G401 (cell line): ENCODE data around the gene GOPC. TPM values are rescaled to one million over a fixed set of nuclear protein-coding genes. Genes with fewer than 3 reads are reported as not detected.

Experiments
- DNase-seq: peaks from one replicate; pipeline ENCODE4 v3.0.0-alpha.2; 2015; ENCODE audit warnings: low spot score
- in situ Hi-C: cut with HindIII; loops from 2 replicates; pipeline ENCODE4 v1.10.0; 2016; ENCODE audit warnings: low sequenced_read_pairs, mixed read lengths
- total RNA-seq: library from RNA; depleted of rRNA; stranded (reverse); fragments of >200 nt; shearing (Covaris generic); gene quantifications from 2 replicates; pipeline ENCODE4 v1.2.3, GENCODE V29; 2014

The GOPC gene
- total RNA-seq, 1 experiment from 2014 or later = 15.1 TPM

DNA sequence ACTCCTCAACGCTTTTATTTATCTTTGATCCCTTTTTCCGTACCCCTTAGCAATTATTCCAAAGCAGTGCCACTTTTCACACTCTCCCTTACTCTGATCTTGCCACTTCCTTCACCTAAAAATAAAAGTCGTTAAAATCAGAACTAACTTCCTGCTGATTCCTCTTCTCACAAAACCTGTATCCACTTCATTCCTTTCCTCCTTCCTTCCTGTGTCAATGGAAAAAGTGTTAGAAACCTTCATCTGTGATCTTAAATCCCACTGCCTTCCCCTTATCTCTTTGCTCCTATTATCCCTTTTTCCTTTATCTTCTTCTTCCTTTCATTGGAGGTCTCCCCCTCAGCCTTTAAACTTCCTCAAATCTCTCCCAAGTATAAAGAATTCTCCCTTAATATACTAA lies 49.2 kb downstream of the GOPC start:
- in situ Hi-C loops = no loop called here
- no peak for DNase-seq

DNA sequence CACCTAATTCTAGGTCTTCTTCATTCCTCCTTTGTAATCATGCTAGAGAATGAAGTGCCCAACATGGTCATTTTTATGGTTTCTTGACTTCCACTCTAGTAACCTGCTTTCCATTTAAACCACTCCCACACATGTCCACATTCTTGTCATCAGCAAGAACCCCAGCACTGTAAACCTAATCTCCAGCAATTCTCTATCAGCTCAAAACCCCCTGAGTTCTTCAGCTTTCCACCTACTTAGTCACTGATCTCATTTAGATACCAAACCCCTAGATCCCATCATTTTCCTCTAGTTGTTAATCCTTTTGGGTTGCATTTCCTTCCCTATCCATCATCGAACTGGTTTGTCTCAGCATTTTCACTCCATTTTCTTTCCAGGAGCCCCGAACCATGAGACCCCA lies 49.7 kb downstream of the GOPC start:
- no peak for DNase-seq
- in situ Hi-C loops = no loop called here

DNA sequence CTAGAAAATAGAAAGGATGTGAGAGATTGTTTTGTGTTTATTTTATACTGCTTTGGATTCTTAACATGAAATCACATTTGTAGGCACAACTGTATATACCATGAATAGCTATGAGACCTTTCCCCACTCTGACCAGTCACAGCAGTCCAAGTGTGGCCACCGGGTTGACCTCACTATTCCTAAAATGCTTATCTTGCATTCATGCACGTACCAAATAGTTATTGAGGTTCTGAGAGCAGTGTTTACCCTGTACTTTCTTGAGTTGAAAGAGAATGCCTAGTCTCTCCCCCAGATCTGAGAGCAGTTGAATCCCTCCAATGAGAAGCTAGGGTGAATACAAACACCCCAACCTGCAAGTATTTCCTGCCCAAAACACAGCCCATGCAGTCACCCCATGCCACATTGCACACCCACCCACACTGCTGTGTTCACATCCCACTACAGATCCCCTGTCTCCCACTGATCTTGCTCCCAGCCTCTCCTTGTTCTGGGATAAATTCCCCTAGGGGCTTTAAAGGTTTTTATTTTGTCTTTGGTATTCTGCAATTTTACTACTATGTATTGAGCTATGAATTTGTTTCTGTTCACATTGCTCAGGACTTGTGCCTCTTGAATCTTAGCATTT lies 51.6 kb downstream of the GOPC start:
- in situ Hi-C loops = no loop called here
- no peak for DNase-seq

DNA sequence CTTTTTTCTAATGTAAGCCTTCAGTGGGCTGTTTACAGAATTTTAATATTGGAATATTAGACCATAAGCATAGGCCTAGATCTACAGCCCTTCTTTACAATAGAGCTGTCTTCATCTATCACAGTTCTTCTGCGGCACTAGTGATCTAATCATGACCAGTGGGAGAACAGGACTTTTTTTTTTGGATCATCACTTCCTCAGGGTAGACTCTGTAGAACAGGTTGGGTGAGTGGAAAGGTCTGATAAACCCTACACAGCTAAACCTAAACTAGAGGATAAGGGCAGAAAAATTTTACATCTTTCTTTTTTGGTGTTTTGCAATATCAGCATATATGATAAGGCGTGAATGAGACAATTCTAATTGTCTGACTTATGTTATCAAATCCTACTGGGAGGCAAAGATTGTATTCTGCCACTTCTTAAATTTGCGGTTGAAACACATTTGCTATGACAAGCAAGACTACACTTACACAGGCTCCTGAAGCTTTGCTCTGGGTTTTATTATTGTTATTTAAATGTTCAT lies 52.2 kb downstream of the GOPC start:
- DNase-seq = no peak
- in situ Hi-C loops = no loop called here

DNA sequence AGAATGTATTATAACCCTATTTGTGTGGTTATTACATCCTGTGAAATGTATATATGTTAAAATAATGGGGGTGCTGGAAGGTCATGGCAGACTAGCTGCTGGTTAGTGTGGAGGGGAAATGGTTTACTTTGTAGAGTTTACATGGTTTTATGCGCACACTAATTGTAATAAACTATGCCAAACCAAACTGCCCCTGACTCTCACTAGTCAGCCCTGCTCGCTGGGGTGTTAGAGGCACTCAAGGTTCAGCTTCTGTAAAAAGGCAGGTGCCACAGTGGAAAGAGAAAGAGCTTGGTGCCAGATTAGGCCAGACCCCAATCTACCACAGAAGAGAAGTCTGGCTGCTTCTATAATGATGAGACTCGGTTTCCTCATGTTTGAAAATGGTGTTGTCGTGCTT lies 52.7 kb downstream of the GOPC start:
- in situ Hi-C loops = no loop called here
- no peak for DNase-seq

DNA sequence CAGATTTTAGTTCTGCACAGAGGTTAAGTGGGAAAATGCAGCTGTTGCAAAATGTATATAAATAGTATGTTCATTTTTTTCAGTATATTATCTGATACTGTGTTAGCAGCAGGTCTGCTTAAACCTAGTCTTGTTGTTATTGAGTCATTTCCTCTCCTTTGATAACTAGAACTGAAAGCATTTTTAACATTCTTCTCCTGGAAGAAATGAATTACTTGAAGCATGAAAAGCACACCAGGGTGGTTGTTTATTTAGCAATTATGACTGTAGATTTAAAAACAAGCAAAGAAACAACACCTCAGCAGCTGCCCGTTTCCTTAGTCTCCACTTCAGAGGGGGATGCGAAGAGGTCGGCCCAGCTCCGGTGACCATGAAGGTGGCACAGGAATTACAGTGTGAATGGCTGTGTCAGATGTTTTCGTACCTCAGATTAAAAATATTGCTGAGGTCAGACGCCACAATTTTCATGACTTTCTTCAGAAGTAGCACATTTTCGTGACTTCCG lies 53.5 kb downstream of the GOPC start:
- in situ Hi-C loops = no loop called here
- no peak for DNase-seq

DNA sequence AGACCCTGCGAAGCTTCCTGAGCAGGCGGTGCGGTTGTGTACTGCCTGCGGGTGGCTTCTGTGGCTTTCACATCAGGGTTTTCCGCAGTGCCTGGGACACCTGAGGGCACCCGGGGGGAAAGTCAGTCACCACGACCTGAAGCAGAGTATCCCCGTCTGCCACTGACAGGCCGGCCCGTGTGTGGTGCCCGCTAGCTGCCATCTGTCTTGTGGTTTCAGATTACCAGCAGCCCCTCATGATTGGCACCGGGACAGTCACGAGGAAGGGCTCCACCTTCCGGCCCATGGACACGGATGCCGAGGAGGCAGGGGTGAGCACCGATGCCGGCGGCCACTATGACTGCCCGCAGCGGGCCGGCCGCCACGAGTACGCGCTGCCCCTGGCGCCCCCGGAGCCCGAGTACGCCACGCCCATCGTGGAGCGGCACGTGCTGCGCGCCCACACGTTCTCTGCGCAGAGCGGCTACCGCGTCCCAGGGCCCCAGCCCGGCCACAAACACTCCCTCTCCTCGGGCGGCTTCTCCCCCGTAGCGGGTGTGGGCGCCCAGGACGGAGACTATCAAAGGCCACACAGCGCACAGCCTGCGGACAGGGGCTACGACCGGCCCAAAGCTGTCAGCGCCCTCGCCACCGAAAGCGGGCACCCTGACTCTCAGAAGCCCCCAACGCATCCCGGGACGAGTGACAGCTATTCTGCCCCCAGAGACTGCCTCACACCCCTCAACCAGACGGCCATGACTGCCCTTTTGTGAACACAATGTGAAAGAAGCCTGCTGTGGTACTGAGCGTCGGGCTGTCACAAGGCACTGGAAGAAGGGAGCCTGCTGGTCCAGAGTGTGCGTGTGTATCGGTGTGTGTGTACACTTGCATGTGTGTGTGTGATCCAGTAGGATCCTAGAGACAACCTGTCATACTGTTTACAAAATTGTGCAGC lies 54.4 kb downstream of the GOPC start:
- in situ Hi-C loops = no loop called here
- peak; percentile 87 for DNase-seq

DNA sequence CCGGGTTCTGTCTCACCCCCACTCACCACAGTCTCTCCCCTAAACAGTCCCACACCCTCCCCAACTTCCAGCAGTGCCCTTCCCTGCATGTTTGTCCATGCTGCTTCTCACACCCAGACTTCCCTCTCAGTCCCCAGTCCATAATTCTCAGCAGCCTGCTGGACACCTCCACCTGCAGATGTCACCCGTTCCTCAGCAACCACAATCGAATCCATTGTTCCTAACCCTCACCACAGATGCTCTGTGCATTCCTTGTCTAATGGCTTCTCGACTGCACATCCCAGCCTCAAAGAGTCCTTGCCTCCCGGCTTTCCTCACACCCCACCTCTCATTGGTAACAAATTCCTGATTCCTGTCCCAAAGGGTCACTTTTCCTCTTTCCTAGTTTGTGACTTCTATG lies 55.6 kb downstream of the GOPC start:
- DNase-seq = no peak
- in situ Hi-C loops = no loop called here

DNA sequence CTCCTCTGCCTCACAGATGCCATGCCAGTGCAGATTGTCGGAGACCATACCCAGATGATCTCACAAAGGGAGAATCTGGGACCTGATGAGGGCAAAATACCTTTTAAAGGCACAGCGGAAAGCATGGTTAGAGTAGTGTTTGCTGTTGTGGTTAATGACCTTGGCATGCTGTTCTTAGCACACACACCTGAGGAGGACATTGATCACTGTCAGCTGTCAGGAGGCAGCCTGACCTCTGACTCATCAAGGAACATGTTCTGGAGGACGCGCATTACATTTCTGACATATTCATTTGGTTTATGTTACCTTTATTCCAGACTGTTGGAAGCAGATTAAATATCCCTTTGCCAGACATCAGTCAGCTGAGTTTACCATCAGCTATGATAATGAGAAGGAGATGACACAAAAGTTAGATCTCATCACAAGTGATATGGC lies 57.1 kb downstream of the GOPC start:
- in situ Hi-C loops = no loop called here
- DNase-seq = no peak

DNA sequence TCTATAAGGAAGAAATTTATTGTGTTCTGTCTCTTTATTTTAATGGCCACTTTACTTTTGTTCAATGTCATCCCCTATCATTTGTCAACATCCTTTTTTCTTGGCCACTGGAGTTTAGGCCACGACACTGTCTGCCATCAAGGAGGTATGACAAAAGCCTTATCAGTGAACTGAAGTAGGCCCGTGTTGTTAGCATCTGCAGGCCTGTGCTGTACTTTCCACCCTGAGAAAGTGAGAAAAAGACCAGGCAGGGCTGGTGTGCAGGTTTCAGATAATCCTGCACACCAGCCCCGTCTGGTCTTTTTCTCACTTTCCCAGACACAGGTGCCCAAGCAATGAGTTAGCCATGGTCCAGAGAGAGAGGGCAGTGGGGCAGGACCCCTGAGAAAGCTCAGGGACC lies 57.6 kb downstream of the GOPC start:
- no peak for DNase-seq
- in situ Hi-C loops = no loop called here

DNA sequence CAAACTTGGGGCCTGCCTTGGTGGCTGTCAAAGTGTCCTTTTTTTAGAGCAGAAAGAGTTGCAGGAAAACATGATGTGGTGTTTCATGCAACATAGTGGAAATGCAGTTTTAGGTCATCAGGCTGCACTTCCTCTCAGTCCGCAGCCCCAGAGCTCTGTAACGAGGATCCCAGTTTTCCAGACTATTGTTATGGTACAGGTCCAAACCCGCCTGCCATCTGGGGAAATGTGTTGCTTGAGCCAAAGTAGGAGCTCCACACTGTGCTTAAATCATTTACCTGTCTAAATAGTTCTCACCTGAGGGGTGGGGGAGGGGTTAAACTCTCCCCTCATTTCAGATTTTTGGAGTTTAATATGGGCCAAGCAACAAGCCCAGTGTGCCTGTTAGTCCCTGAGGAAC lies 59.8 kb downstream of the GOPC start:
- in situ Hi-C loops = no loop called here
- no peak for DNase-seq

DNA sequence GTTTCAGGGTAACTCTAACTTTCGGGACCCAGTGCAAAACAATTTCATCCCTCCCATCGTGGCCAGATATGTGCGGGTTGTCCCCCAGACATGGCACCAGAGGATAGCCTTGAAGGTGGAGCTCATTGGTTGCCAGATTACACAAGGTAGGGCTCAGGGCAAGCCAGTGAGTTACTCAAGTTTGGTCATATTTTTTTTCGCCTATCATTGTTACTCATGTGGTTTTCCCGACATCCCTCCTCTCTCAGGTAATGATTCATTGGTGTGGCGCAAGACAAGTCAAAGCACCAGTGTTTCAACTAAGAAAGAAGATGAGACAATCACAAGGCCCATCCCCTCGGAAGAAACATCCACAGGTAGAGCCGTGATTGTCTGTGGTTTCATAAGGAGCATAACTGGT lies 61.6 kb downstream of the GOPC start:
- no peak for DNase-seq
- in situ Hi-C loops = no loop called here

DNA sequence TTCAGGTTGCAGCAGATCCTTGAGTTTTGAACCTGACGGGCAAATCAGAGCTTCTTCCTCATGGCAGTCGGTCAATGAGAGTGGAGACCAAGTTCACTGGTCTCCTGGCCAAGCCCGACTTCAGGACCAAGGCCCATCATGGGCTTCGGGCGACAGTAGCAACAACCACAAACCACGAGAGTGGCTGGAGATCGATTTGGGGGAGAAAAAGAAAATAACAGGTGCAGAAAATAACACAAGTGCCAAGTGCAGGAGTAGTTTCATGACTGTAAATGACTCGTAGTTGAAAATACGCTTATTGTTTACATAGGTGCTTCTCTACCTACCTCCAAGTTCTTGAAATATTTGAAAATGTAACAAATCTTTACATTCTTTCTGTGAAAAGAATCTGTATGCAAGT lies 63.7 kb downstream of the GOPC start:
- DNase-seq = no peak
- in situ Hi-C loops = no loop called here

DNA sequence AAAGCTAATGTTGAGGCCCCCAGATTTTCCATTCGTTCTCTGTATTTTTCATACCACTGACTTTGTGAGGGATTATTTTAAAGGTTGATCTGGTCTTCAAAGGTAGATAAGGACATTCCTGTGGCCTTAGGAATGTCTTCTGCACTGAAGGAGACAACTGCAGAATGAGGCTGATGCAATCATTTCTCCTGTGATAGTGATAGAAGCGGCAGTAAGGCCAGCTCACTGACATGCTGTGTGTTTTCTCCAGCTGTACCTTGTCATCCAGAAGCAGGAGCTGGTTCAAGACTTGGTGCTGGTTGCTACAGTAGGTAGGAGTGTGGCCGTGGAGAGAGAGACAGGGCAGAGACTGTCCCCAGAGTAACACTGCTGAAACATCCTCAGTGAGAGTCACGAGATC lies 66.0 kb downstream of the GOPC start:
- in situ Hi-C loops = no loop called here
- DNase-seq = no peak

DNA sequence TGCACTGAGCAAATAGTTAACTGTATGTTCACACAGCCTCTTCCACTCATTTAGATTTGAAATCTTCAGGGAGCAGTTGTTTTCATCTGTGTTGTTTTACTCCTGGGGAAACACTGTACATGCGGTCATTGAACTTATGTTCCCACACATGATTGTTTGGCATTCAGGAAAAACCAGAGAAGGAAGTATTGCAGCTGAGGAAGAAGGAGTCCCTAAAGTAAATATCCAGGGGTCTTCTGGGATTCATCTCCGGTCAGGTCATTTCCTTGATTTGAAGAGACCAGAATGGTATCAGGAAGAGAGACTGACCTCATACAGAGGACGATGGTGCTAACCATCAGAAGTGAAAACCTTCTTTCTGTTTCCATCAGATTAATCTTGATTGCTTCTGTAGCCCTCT lies 67.3 kb downstream of the GOPC start:
- in situ Hi-C loops = no loop called here
- no peak for DNase-seq

DNA sequence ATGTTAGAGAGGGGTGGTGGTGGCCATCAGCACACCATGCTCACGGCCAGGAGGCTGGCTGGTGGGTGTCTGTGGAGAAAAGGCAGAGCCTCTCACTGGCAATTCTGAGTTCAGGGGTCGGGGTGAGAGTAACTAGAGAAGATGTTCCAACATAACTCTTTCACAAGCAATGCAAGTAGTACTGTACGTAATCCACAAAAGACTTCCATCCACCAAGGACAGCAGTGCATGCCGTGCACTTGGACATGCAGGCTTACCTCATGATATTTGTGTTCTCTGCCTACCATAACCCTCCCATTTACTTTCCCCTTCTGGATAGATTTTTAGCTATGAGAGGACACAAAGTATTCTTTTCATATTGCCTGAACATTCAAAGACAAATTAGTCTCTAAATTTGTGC lies 68.5 kb downstream of the GOPC start:
- DNase-seq = no peak
- in situ Hi-C loops = no loop called here

DNA sequence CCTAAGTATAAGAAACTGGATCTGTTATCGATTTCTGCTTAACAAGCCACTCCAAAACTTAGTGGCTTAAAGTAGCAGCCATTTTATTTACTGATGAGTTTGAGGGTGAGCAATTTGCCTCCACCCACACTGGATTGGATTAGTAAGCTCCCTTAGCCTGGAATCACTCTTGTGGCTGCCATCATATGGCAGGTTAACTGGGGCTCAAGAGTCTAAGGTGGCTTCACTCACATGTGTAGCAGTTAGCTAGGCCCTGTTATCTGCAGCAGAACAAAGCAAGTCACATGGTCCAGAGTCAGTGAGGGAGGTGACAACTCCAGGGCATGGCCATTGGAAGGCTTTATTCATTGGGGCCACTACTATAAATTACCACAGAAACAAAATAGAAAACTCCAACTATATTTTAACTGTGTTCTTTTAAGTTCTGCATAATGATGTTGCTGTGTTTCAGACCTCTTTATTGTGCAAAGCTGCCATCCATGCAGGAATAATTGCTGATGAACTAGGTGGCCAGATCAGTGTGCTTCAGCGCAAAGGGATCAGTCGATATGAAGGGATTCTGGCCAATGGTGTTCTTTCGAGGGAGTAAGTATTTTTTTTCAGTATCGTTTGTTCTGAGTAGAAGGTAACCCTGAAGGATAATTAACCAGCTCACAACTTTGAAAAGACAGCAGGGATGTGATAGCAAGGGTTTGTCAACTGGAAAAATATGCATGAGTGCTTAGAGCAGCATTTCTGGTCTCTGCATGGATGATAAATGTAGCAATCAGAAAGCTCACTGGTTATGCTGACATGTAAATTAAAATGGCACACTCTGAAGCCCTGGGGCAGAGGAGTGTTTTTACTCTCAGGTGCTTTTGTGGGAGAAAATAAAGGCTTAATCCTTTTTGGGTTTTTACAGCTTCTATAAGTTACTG lies 70.2 kb downstream of the GOPC start:
- in situ Hi-C loops = no loop called here
- DNase-seq = no peak

DNA sequence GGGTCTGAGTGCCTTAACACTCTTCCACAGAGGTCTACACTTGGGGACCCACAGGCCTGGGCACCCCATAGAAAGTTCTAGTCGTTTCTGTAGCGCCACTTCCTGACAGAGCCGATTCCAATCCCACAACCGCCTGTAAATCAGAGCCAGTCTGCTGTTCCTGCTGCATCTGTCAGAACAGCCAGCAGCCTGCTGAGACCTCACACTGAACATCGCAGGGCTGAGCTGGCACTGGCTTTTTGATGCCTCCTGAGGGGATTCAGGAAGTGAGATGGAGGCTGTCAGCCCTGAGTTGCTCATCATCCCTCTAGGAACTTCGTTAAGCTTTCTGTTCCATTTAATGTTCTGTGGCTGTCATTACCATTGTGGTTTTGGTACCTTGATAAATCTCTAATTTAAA lies 71.0 kb downstream of the GOPC start:
- no peak for DNase-seq
- in situ Hi-C loops = no loop called here

DNA sequence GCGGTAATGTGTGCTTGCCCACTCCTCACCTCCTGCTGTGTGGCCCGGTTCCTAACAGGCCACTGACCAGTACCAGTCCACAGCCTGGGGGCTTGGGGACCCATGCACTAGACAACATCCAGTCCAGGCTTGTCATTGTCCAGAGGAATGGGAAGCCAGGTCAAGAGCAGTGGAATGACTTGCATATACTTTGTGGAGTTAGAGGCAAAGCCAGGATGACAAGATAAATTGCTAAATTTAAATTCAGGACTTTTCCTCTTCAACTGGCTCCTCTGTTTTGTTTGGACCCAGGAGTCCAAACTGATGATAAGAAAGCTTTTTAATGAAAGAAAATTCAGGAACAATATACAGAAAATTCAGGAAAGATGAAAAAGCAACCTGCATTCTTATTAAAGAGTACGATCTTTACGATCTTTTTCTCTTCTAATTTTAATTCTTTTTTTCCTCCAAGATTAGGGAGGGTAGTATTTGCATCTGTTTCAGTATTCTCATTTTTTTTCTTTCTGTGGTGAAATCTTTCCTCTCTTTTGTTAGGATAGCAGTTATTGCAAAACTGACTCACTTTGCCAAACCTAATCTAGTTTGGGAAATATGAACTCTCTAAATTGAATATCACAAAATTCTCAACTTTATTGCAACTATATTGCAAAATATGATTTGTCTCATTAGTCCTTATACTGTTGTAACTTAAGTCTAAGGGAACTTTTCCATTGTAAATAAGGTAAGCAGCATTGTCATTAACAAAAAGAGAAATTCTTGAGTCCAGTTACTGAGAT lies 71.7 kb downstream of the GOPC start:
- in situ Hi-C loops = no loop called here

More for the DNA sequence above, 71.7 kb downstream of the GOPC start:
- no peak for DNase-seq
